NB4 (cell line): Measurements from ENCODE around the gene AGFG2.

Experiments
- DNase-seq: peaks from one replicate; pipeline ENCODE4 v3.0.0; 2010; ENCODE audit warnings: low read depth
- H3K4me3 ChIP-seq: one replicate; pipeline ENCODE4 v1.5.1; 2011; ENCODE audit warnings: mild to moderate bottlenecking, low read depth, low read length, moderate library complexity
- MYC ChIP-seq: IDR thresholded peaks from 2 replicates; pipeline ENCODE4 v1.6.1; 2011; ENCODE audit warnings: low read depth, low read length
- POLR2A ChIP-seq: IDR thresholded peaks from 2 replicates; pipeline ENCODE4 v1.6.1; 2011; ENCODE audit warnings: mild to moderate bottlenecking; ENCODE audit not compliant: insufficient read length; ENCODE audit errors: extremely low read depth
- TF ChIP-seq, protein P1 (sequence below): IDR thresholded peaks from one replicate; pipeline ENCODE4 v1.5.1; 2012; ENCODE audit warnings: low read depth, low read length
- TF ChIP-seq, protein P2 (sequence below): IDR thresholded peaks from 2 replicates; pipeline ENCODE4 v1.6.1; 2011; ENCODE audit warnings: low read depth, low read length

The AGFG2 gene

DNA sequence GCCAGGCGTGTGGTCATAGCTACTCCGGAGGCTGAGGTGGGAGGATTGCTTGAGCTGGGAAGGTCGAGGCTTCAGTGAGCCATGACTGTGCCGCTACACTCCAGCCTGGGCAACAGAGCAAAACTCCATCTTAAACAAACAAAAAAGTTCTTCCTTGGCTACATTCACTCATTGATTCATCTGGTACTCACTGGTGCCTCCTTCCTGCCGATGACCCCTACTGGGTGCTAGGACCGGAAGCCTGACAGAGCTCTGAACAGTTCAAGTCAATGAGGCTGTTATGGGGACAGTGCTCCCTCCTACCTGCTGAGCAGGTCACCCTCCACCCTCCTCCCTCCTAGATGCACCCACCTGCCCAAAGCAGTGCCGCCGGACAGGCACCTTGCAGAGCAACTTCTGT is 68.1 kb downstream of the AGFG2 start:
- no peak for DNase-seq
- TF ChIP-seq, protein P1, sequence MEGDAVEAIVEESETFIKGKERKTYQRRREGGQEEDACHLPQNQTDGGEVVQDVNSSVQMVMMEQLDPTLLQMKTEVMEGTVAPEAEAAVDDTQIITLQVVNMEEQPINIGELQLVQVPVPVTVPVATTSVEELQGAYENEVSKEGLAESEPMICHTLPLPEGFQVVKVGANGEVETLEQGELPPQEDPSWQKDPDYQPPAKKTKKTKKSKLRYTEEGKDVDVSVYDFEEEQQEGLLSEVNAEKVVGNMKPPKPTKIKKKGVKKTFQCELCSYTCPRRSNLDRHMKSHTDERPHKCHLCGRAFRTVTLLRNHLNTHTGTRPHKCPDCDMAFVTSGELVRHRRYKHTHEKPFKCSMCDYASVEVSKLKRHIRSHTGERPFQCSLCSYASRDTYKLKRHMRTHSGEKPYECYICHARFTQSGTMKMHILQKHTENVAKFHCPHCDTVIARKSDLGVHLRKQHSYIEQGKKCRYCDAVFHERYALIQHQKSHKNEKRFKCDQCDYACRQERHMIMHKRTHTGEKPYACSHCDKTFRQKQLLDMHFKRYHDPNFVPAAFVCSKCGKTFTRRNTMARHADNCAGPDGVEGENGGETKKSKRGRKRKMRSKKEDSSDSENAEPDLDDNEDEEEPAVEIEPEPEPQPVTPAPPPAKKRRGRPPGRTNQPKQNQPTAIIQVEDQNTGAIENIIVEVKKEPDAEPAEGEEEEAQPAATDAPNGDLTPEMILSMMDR: no peak
- TF ChIP-seq POLR2A: no peak
- no peak for TF ChIP-seq MYC
- TF ChIP-seq, protein P2, sequence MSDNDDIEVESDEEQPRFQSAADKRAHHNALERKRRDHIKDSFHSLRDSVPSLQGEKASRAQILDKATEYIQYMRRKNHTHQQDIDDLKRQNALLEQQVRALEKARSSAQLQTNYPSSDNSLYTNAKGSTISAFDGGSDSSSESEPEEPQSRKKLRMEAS: no peak

DNA sequence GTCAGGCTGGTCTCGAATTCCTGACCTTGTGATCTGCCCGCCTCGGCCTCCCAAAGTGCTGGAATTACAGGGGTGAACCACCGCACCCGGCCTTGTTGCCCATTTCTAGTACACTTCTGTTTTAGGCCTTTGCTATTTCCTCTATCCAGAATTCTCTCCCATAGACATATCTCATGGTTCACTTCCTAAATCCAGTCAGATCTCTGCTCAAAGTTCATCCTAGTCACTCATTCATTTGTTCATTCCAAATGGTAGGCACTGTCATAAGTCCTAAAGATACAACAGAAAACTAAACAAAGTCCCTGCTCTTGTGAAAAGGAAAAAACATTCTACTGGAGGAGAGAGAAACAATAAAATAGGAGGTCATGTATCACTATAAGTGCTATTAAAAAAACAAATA is 71.0 kb downstream of the AGFG2 start:
- TF ChIP-seq MYC (no peak), POLR2A (no peak)
- TF ChIP-seq, protein P1: no peak
- TF ChIP-seq, protein P2: no peak
- no peak overlapping the region for H3K4me3 ChIP-seq
- DNase-seq: no peak

More for the DNA sequence above, 68.1 kb downstream of the AGFG2 start:
- H3K4me3 ChIP-seq: no peak overlapping the region

DNA sequence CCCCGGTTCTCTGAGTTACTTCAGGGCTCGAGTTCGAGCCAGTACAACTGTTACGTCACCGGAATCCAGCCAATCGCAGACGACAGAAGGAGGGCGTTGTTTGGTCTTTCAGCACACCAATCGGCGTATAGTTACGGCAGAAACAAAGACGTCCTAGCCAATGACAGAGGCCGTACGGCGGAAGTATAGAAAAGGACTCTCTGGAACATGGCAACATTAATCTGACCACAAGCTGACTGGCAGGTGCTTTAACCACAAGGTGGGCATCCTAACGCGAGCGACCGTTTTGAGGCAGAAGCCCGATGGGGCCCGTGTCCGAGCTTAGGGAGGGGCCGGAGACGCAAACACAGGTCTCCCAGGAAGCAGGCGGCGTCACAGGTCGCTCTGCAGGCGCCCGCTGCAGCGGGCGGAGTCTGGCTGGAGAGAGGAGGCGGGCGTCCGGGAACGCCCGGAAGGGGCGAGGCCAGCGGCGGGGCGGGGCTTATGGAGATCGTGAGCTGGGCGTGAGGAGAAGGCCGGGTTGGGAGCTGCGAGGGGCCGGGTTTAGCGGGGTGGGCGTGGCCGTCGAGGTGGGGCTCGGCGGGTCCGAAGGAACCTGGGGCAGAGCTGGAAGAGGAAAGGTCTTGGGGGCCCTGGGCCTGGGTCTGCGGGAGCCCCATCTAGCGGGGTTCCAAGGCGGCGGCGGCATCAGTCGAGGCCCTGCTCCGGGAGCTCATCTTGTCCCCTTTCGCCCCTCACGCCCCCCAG is 73.2 kb downstream of the AGFG2 start, which contains the start of gene MOSPD3:
MOSPD3 (plus strand) TSS at position 558 of the 747 bp plus-strand sequence. CDS start 252 bp downstream, outside the sequence.
- TF ChIP-seq POLR2A: peak; percentile 97
- TF ChIP-seq, protein P1: no peak
- H3K4me3 ChIP-seq: peak within 1 kb of the TSS; percentile 81
- DNase-seq: peak; percentile 100

DNA sequence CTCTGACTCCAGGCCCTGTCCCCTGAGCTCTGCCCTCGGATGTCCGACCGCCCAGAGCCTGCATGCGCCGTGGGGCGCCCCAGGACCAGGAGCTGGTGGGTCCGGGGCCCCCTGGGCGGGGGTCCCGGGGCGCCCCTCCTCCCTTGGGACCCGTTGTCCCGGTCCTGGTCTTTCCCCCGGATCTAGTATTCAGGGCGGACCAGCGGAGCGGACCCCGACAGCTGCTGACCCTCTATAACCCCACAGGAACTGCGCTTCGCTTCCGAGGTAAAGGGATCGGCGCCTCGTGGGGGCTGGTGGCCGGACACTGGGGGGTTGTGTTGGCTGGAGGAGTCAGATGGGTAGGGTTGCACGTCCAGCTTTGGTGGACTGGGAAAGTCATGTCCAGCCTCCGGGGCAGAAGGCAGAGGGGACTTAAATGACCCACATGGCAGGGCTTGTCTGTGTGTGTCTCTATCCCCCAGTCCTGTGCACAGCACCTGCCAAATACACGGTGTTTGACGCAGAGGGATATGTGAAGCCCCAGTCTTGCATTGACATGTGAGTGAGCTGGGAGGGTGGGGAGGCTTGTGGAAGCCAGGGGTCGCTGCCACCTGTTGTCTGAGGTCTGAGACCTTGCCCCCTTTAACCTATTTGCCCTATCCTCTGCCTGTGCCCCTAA is 73.9 kb downstream of the AGFG2 start:
- H3K4me3 ChIP-seq: peak overlapping the region; percentile 81
- peak; percentile 47 for TF ChIP-seq MYC
- TF ChIP-seq, protein P2: peak; percentile 62; the same call in 1 of the 2 replicates
- TF ChIP-seq, protein P1: peak; percentile 15
- TF ChIP-seq POLR2A: no peak
- peak; percentile 53 for DNase-seq

DNA sequence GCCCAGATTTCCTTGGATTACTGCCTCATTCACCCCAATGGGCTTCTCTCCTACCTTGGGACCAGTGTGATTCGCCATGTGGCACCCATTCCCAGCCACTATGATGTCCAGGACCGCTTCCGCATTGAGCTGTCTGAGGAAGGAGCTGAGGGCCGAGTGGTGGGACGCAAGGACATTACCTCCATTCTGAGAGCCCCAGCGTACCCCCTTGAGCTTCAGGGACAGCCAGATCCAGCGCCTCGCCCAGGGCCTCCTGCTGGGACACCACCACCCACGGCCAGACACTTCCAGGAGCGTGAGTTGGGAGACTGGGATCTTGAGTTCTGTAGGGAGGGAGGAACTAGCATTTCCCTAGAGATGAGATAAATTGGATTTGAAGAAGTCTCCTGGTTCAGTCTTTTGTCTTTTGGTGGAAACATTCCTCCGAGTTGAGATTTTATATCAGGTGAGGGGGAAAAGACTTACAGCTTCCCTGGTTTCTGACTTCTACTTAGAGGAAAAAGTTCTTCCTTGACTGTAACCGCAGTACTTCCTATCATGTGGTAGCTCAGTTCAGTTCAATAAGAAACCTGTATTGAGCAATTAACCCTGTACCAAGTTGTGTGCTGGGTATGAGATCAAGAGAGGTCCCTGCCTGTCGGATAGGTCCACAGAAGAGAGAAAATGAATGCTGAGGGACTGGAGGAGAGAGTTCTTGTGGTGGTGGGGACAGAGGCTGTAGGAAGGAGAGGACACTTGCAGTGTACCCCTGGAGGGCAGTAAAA is 74.6 kb downstream of the AGFG2 start:
- H3K4me3 ChIP-seq: peak overlapping the region; percentile 81
- TF ChIP-seq MYC (0 out of 2 replicates have a peak, but pooled peaks have one; percentile 24), POLR2A (no peak)
- TF ChIP-seq, protein P1: no peak
- TF ChIP-seq, protein P2: no peak
- peak; percentile 69 for DNase-seq
